ENCODE measurements around the gene SHMT1. TPM values are rescaled to one million over a fixed set of nuclear protein-coding genes. Genes with fewer than 3 reads are reported as not detected.
"Not testable (repeated sequence)": the region's sequence is repeated elsewhere in the genome, so short reads cannot be mapped to it uniquely, and the experiment has no call there.

SHMT1 gene
- total RNA-seq, 1 donor from 2014 or later, result 18.9 TPM

GRCh38 chr17:18315562-18315922 lies 47.8 kb downstream of the SHMT1 start:
- no peak for DNase-seq (ENCODE audit: low spot score)
- H3K4me3 Mint-ChIP-seq (ENCODE audit: unreplicated experiment), result peak overlapping the region; percentile 99
- no peak for TF ChIP-seq CTCF (IDR thresholded peaks at IDR 0.05; ENCODE audit: unreplicated experiment)
- peaks cover 9% of the 10 kb centered on the region for H3K27me3 Mint-ChIP-seq (ENCODE audit: unreplicated experiment)
- H3K9me3 Mint-ChIP-seq (ENCODE audit: unreplicated experiment), result no peaks in the 10 kb centered on the region
- peak overlapping the region; percentile 99 for H3K27ac Mint-ChIP-seq (ENCODE audit: unreplicated experiment)
- peaks cover 14% of the 10 kb centered on the region for H3K36me3 Mint-ChIP-seq (ENCODE audit: low read depth, unreplicated experiment)
- H3K4me1 Mint-ChIP-seq (ENCODE audit: unreplicated experiment), result peaks cover 51% of the 10 kb centered on the region

GRCh38 chr17:18314731-18315561 lies 48.4 kb downstream of the SHMT1 start, which contains the start of the genes SMCR8 and TOP3A:
Gene SMCR8 (plus strand): TSS chr17:18315293. CDS start chr17:18315790, 497 bp downstream.
Gene TOP3A (minus strand): TSS chr17:18314994. CDS start chr17:18314778, 216 bp downstream.
- no peak for TF ChIP-seq CTCF (IDR thresholded peaks at IDR 0.05; ENCODE audit: unreplicated experiment)
- Mint-ChIP-seq H3K27ac (ENCODE audit: unreplicated experiment) (peak within 1 kb of the TSS; percentile 99), H3K27me3 (ENCODE audit: unreplicated experiment) (peaks cover 11% of the 10 kb centered on the region), H3K4me1 (ENCODE audit: unreplicated experiment) (peaks cover 51% of the 10 kb centered on the region), H3K4me3 (ENCODE audit: unreplicated experiment) (peak within 1 kb of the TSS; percentile 99), H3K9me3 (ENCODE audit: unreplicated experiment) (no peaks in the 10 kb centered on the region), H3K36me3 (ENCODE audit: low read depth, unreplicated experiment) (peaks cover 18% of the 10 kb centered on the region)
- DNase-seq (ENCODE audit: low spot score), result peak; percentile 93

DNA sequence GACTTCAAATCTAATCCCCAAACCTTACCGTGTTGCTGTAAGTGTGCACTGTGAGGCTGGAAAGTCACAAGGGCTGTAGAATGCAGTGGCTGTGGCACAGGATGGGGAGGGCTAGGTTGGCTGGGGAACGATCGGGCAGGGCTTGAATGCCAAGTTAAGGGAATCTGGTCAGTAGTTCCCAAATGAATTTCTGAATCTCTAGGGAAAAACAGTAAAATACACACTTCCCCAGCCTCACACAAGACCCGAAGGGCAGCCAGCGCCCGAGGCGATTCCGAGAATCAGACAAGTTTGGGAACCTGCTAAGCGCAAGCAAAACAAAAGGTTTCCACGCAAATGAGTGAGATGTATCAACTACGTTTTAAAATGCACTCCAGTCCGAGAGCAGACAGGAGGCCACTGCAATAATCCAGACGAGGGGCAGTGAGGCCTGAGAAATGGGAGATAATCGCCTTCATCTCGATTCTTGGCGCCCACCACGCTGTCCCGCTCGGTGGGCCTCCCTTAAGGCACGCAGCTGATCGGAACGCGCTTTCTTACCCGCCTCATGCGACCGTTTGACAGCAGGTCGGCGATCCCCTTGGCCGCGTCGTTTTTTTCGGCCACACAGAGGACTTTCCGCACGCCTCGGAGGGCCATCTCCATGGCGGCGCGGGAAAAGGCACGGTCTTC lies 49.2 kb downstream of the SHMT1 start:
- Mint-ChIP-seq H3K27me3 (ENCODE audit: unreplicated experiment) (peaks cover 11% of the 10 kb centered on the region), H3K27ac (ENCODE audit: unreplicated experiment) (peak overlapping the region; percentile 91), H3K36me3 (ENCODE audit: low read depth, unreplicated experiment) (peaks cover 18% of the 10 kb centered on the region), H3K4me3 (ENCODE audit: unreplicated experiment) (peak overlapping the region; percentile 99), H3K9me3 (ENCODE audit: unreplicated experiment) (no peaks in the 10 kb centered on the region), H3K4me1 (ENCODE audit: unreplicated experiment) (peaks cover 51% of the 10 kb centered on the region)
- no peak for TF ChIP-seq CTCF (IDR thresholded peaks at IDR 0.05; ENCODE audit: unreplicated experiment)
- DNase-seq (ENCODE audit: low spot score), result no peak

GRCh38 chr17:18309202-18309601 lies 54.1 kb downstream of the SHMT1 start:
- Mint-ChIP-seq H3K36me3 (ENCODE audit: low read depth, unreplicated experiment) (peaks cover 16% of the 10 kb centered on the region), H3K9me3 (ENCODE audit: unreplicated experiment) (no peaks in the 10 kb centered on the region), H3K4me1 (ENCODE audit: unreplicated experiment) (peaks cover 10% of the 10 kb centered on the region), H3K27me3 (ENCODE audit: unreplicated experiment) (peaks cover 4% of the 10 kb centered on the region), H3K4me3 (ENCODE audit: unreplicated experiment) (no peak overlapping the region), H3K27ac (ENCODE audit: unreplicated experiment) (no peak overlapping the region)
- no peak for DNase-seq (ENCODE audit: low spot score)
- no peak for TF ChIP-seq CTCF (IDR thresholded peaks at IDR 0.05; ENCODE audit: unreplicated experiment)

- not testable (repeated sequence) for H3K4me1 Mint-ChIP-seq (ENCODE audit: unreplicated experiment); DNase-seq (ENCODE audit: low spot score); H3K9me3 Mint-ChIP-seq (ENCODE audit: unreplicated experiment); H3K4me3 Mint-ChIP-seq (ENCODE audit: unreplicated experiment); H3K27me3 Mint-ChIP-seq (ENCODE audit: unreplicated experiment); H3K27ac Mint-ChIP-seq (ENCODE audit: unreplicated experiment)
- H3K36me3 Mint-ChIP-seq (ENCODE audit: low read depth, unreplicated experiment), result peaks cover 47% of the 10 kb centered on the region
These were observed 60.1 kb downstream of the SHMT1 start for GRCh38 chr17:18303206-18303605.

Measured in endothelial cell (in vitro differentiated cells).